GM12891 (cell line): ENCODE measurements around the gene FSCN2.
A peak's percentile ranks its signal among the peaks of the same experiment; 100 is the strongest.
"Not testable (repeated sequence)": the region's sequence is repeated elsewhere in the genome, so short reads cannot be mapped to it uniquely, and the experiment has no call there.

Source experiments
- DNase-seq: peaks from one replicate; pipeline ENCODE4 v3.0.0; 2011; ENCODE audit warnings: low spot score; ENCODE audit not compliant: insufficient read length
- FAIRE-seq: peaks from 2 replicates; lab custom pipeline; 2011; peaks lifted over from hg19 to GRCh38; lab: Jason Lieb, UNC
- PAX5 ChIP-seq: IDR thresholded peaks from 2 replicates; pipeline ENCODE4 v1.6.1; 2011; ENCODE audit warnings: low read length, moderate library complexity, mild to moderate bottlenecking; ENCODE audit not compliant: insufficient read depth, severe bottlenecking
- POLR2A ChIP-seq: IDR thresholded peaks from 2 replicates; pipeline ENCODE4 v1.6.1; 2011; ENCODE audit warnings: low read depth, low read length, control low read depth
- POLR2AphosphoS5 ChIP-seq: IDR thresholded peaks from 2 replicates; pipeline ENCODE4 v1.6.1; 2011; ENCODE audit warnings: low read depth, low read length, control low read depth
- POU2F2 ChIP-seq: IDR thresholded peaks from 2 replicates; pipeline ENCODE4 v1.6.1; 2011; ENCODE audit warnings: low read depth, mild to moderate bottlenecking, control low read depth, low read length, moderate library complexity
- SPI1 ChIP-seq: IDR thresholded peaks from 2 replicates; pipeline ENCODE4 v1.6.1; 2011; ENCODE audit warnings: low read depth, low read length, control low read depth
- TAF1 ChIP-seq: IDR thresholded peaks from 2 replicates; pipeline ENCODE4 v1.6.1; 2011; ENCODE audit warnings: low read depth, low read length, control low read depth

The FSCN2 gene

GRCh38 chr17:81526662-81527571, 1.3 kb upstream of the FSCN2 start:
- no peak for FAIRE-seq
- TF ChIP-seq POLR2A (no peak), POLR2AphosphoS5 (no peak), SPI1 (no peak), POU2F2 (no peak), TAF1 (no peak), PAX5 (no peak)
- DNase-seq, result no peak

GRCh38 chr17:81528384-81528650, 140 bp downstream of the FSCN2 start:
- FAIRE-seq (no peak), DNase-seq (no peak)
- TF ChIP-seq TAF1 (no peak), POLR2A (no peak), SPI1 (no peak), POU2F2 (no peak)

- DNase-seq, result no peak
- no peak for TF ChIP-seq POLR2AphosphoS5
- no peak for TF ChIP-seq SPI1
- no peak for TF ChIP-seq TAF1
- TF ChIP-seq POU2F2, result no peak
- TF ChIP-seq PAX5, result no peak
- TF ChIP-seq POLR2A, result no peak
- no peak for FAIRE-seq
Observed at GRCh38 chr17:81528651-81529436, 667 bp downstream of the FSCN2 start.

- TF ChIP-seq PAX5 (no peak), TAF1 (no peak), POLR2AphosphoS5 (no peak), POU2F2 (no peak), POLR2A (no peak)
- FAIRE-seq (no peak), DNase-seq (no peak)
Observed at GRCh38 chr17:81529437-81529803, 1.2 kb downstream of the FSCN2 start.

GRCh38 chr17:81531013-81531412, 2.8 kb downstream of the FSCN2 start:
- peak; percentile 78 for FAIRE-seq
- DNase-seq, result not testable (repeated sequence)

GRCh38 chr17:81531998-81532404, 3.8 kb downstream of the FSCN2 start:
- peak; percentile 95 for FAIRE-seq
- DNase-seq, result not testable (repeated sequence)

- DNase-seq (no peak), FAIRE-seq (peak; percentile 69)
- TF ChIP-seq TAF1, result no peak
- TF ChIP-seq POLR2A, result no peak
- TF ChIP-seq POU2F2, result 0 out of 2 replicates have a peak, but pooled peaks have one; percentile 31
Observed at GRCh38 chr17:81532490-81533287, 4.5 kb downstream of the FSCN2 start.

- DNase-seq (no peak), FAIRE-seq (no peak)
- TF ChIP-seq PAX5, result no peak
- TF ChIP-seq POLR2A, result no peak
- TF ChIP-seq POU2F2, result no peak
- no peak for TF ChIP-seq POLR2AphosphoS5
- TF ChIP-seq SPI1, result no peak
- TF ChIP-seq TAF1, result no peak
Observed at GRCh38 chr17:81533339-81534141, 5.4 kb downstream of the FSCN2 start.

GRCh38 chr17:81534157-81535006, 6.2 kb downstream of the FSCN2 start:
- FAIRE-seq, result no peak
- no peak for TF ChIP-seq PAX5
- no peak for TF ChIP-seq SPI1
- no peak for TF ChIP-seq POLR2AphosphoS5
- TF ChIP-seq POLR2A, result no peak
- TF ChIP-seq POU2F2, result no peak
- DNase-seq, result no peak
